H1 (cell line): ENCODE measurements around the gene BSCL2. TPM values are rescaled to one million over a fixed set of nuclear protein-coding genes. Genes with fewer than 3 reads are reported as not detected.

Experiments
- CTCF ChIA-PET: fragments of 300-600 bp; sonication (Branson Sonifier 250); formaldehyde crosslinking; loops from one replicate; lab custom pipeline; 2021; ENCODE audit not compliant: partially characterized antibody; lab: Charles Lee
- POLR2A ChIA-PET: fragments of 300-600 bp; sonication (Branson Sonifier 250); formaldehyde crosslinking; loops from one replicate; lab custom pipeline; 2021; ENCODE audit warnings: inconsistent platforms; ENCODE audit not compliant: partially characterized antibody; lab: Charles Lee
- DNase-seq, 2 experiments: peaks; one replicate each; pipeline versions ENCODE4 v3.0.0 to v3.0.0-alpha.2; 2010 to 2022; ENCODE audit warnings: low spot score in 2 of 2, low read depth in 1 of 2, mixed read lengths in 1 of 2
- FAIRE-seq: peaks from 2 replicates; lab custom pipeline; 2011; peaks lifted over from hg19 to GRCh38; lab: Jason Lieb, UNC
- H2AFZ ChIP-seq: 2 replicates; pipeline ENCODE4 v1.8.1; 2012; ENCODE audit warnings: low read length, inconsistent platforms
- H2AK5ac ChIP-seq: 2 replicates; pipeline ENCODE4 v1.6.1; 2013; ENCODE audit warnings: low read depth, low read length
- H2BK120ac ChIP-seq: replicated peaks from 2 replicates; pipeline ENCODE3; 2013; ENCODE audit warnings: low read depth, low read length, inconsistent platforms
- H2BK12ac ChIP-seq: 2 replicates; pipeline ENCODE4 v1.6.1; 2013; ENCODE audit warnings: low read depth, low read length
- H2BK15ac ChIP-seq: 2 replicates; pipeline ENCODE4 v1.6.1; 2013; ENCODE audit warnings: low read length
- H2BK20ac ChIP-seq: 2 replicates; pipeline ENCODE4 v1.6.1; 2013; ENCODE audit warnings: low read length
- H2BK5ac ChIP-seq: 2 replicates; pipeline ENCODE4 v1.6.1; 2013; ENCODE audit warnings: low read depth, low read length
- H3K14ac ChIP-seq: 2 replicates; pipeline ENCODE4 v1.6.1; 2013; ENCODE audit warnings: inconsistent platforms; ENCODE audit not compliant: insufficient read length
- H3K18ac ChIP-seq: 2 replicates; pipeline ENCODE4 v1.6.1; 2013; ENCODE audit warnings: low read length; ENCODE audit errors: extremely low read depth
- H3K23ac ChIP-seq: 2 replicates; pipeline ENCODE4 v1.6.1; 2013; ENCODE audit warnings: inconsistent platforms; ENCODE audit not compliant: insufficient read length
- H3K23me2 ChIP-seq: 2 replicates; pipeline ENCODE4 v1.6.1; 2013; ENCODE audit warnings: low read depth, low read length
- H3K27ac ChIP-seq: 2 replicates; pipeline ENCODE4 v1.6.1; 2011; ENCODE audit warnings: low read depth, low read length, inconsistent platforms
- H3K27me3 ChIP-seq, 4 experiments: replicated peaks in 1 of 4; 1 replicate in 1 of 4; 2 replicates in 3 of 4; pipeline versions ENCODE4 v1.6.1 to v1.8.1; 2011 to 2013; ENCODE audit warnings: low read length in 3 of 4, mild to moderate bottlenecking in 3 of 4, inconsistent platforms in 2 of 4, mixed read lengths in 2 of 4, moderate library complexity in 1 of 4; ENCODE audit not compliant: control insufficient read depth in 3 of 4, insufficient read depth in 3 of 4; ENCODE audit errors: extremely low read depth in 1 of 4
- H3K36me3 ChIP-seq, 4 experiments: 2 replicates each; pipeline versions ENCODE4 v1.6.1 to v1.8.1; 2011 to 2013; ENCODE audit warnings: mild to moderate bottlenecking in 4 of 4, low read length in 3 of 4, moderate library complexity in 2 of 4, control low read depth in 1 of 4, inconsistent platforms in 1 of 4; ENCODE audit not compliant: insufficient read depth in 4 of 4, control insufficient read depth in 2 of 4
- H3K4ac ChIP-seq: replicated peaks from 2 replicates; pipeline ENCODE3; 2013; ENCODE audit warnings: low read length, low read depth, mixed read lengths, inconsistent platforms; ENCODE audit not compliant: insufficient read length
- H3K4me1 ChIP-seq, 4 experiments: replicated peaks in 1 of 4; 1 replicate in 1 of 4; 2 replicates in 3 of 4; pipeline versions ENCODE4 v1.6.1 to v1.8.1; 2011 to 2013; ENCODE audit warnings: low read length in 3 of 4, inconsistent platforms in 2 of 4, mixed read lengths in 1 of 4; ENCODE audit not compliant: insufficient read depth in 4 of 4, control insufficient read depth in 3 of 4
- H3K4me2 ChIP-seq, 2 experiments: 2 replicates each; pipeline versions ENCODE4 v1.6.1 to v1.8.1; 2011 to 2013; ENCODE audit warnings: low read depth in 2 of 2, low read length in 2 of 2, control low read depth in 1 of 2, inconsistent platforms in 1 of 2, mild to moderate bottlenecking in 1 of 2; ENCODE audit not compliant: insufficient read depth in 1 of 2
- H3K4me3 ChIP-seq, 4 experiments: fragments of 200-600, 300-600 bp in 1 of 4; sonication (generic), shearing (Covaris generic), sonication (Bioruptor Twin) in 1 of 4; 2 replicates each; pipeline versions ENCODE4 v1.5.1 to v1.8.1; 2011 to 2016; ENCODE audit warnings: low read length in 4 of 4, low read depth in 3 of 4, control low read depth in 2 of 4, inconsistent platforms in 2 of 4, mild to moderate bottlenecking in 2 of 4, mixed read lengths in 1 of 4, moderate library complexity in 1 of 4; ENCODE audit not compliant: insufficient read depth in 2 of 4; ENCODE audit errors: extremely low read depth in 1 of 4
- H3K56ac ChIP-seq: replicated peaks from 2 replicates; pipeline ENCODE3; 2013; ENCODE audit warnings: low read depth, mild to moderate bottlenecking, mixed read lengths, low read length, inconsistent platforms; ENCODE audit not compliant: insufficient read length
- H3K79me1 ChIP-seq: 2 replicates; pipeline ENCODE4 v1.6.1; 2013; ENCODE audit warnings: low read depth, low read length, control low read depth
- H3K79me2 ChIP-seq, 2 experiments: 2 replicates each; pipeline versions ENCODE4 v1.6.1 to v1.8.1; 2012 to 2013; ENCODE audit warnings: low read length in 2 of 2, mild to moderate bottlenecking in 2 of 2, inconsistent platforms in 1 of 2; ENCODE audit not compliant: insufficient read depth in 2 of 2, control insufficient read depth in 1 of 2
- H3K9ac ChIP-seq, 4 experiments: replicated peaks in 1 of 4; 1 replicate in 1 of 4; 2 replicates in 3 of 4; pipeline versions ENCODE4 v1.6.1 to v1.8.1; 2011 to 2013; ENCODE audit warnings: low read depth in 3 of 4, low read length in 3 of 4, control low read depth in 2 of 4, mild to moderate bottlenecking in 2 of 4, moderate library complexity in 2 of 4, inconsistent platforms in 1 of 4; ENCODE audit errors: extremely low read depth in 1 of 4
- H3K9me3 ChIP-seq, 2 experiments: 2 replicates each; pipeline versions ENCODE4 v1.6.1 to v1.8.1; 2012 to 2013; ENCODE audit warnings: mild to moderate bottlenecking in 2 of 2, moderate library complexity in 2 of 2, control low read depth in 1 of 2, inconsistent platforms in 1 of 2, low read depth in 1 of 2, low read length in 1 of 2, mixed read lengths in 1 of 2; ENCODE audit not compliant: insufficient read depth in 2 of 2
- H4K20me1 ChIP-seq, 2 experiments: replicated peaks in 1 of 2; 2 replicates each; pipeline versions ENCODE3 to v1.8.1; 2011 to 2013; ENCODE audit warnings: inconsistent platforms in 2 of 2, low read length in 2 of 2, mild to moderate bottlenecking in 1 of 2; ENCODE audit not compliant: insufficient read depth in 2 of 2, control insufficient read depth in 1 of 2
- H4K5ac ChIP-seq: 2 replicates; pipeline ENCODE4 v1.6.1; 2013; ENCODE audit warnings: low read length, low read depth, mixed read lengths, inconsistent platforms; ENCODE audit not compliant: insufficient read length
- H4K8ac ChIP-seq: 2 replicates; pipeline ENCODE4 v1.8.0; 2013; ENCODE audit warnings: mild to moderate bottlenecking, moderate library complexity, low read length, inconsistent platforms; ENCODE audit not compliant: insufficient read depth; ENCODE audit errors: extremely low read depth
- H4K91ac ChIP-seq: replicated peaks from 2 replicates; pipeline ENCODE3; 2013; ENCODE audit warnings: low read length, mixed read lengths, inconsistent platforms; ENCODE audit not compliant: insufficient read length
- HDAC6 ChIP-seq: IDR thresholded peaks from one replicate; pipeline ENCODE4 v1.7.1; 2012; ENCODE audit warnings: low read depth, mild to moderate bottlenecking, inconsistent platforms, low read length, moderate library complexity
- KDM1A ChIP-seq: fragments of 200-600, 300-600 bp; sonication (generic); IDR thresholded peaks from 2 replicates; pipeline ENCODE4 v1.7.1; 2016; ENCODE audit warnings: mild to moderate bottlenecking, low read length, borderline replicate concordance
- NANOG ChIP-seq: IDR thresholded peaks from 2 replicates; pipeline ENCODE4 v1.6.1; 2011; ENCODE audit warnings: low read length, low read depth, mild to moderate bottlenecking, inconsistent platforms; ENCODE audit not compliant: insufficient read depth, poor library complexity, severe bottlenecking
- POLR2A ChIP-seq, 2 experiments: IDR thresholded peaks; 1 replicate in 1 of 2; 2 replicates in 1 of 2; pipeline ENCODE4 v1.6.1; 2011; ENCODE audit warnings: low read depth in 2 of 2, low read length in 2 of 2, mild to moderate bottlenecking in 2 of 2; ENCODE audit errors: control extremely low read depth in 1 of 2
- TAF7 ChIP-seq: optimal IDR thresholded peaks from 2 replicates; pipeline ENCODE3; 2011; ENCODE audit warnings: low read depth, mild to moderate bottlenecking, inconsistent platforms, low read length, moderate library complexity, borderline replicate concordance
- WGBS, 2 experiments: shearing (Covaris generic) in 1 of 2; methylation state at CpG; one replicate each; pipeline versions ENCODE4 v1.1.6 to v1.1.7; 2013 to 2015; ENCODE audit warnings: low lambda C conversion rate in 2 of 2, mixed read lengths in 2 of 2, inconsistent platforms in 1 of 2, low coverage in 1 of 2, missing lambda C conversion rate in 1 of 2; ENCODE audit not compliant: insufficient replicate concordance in 2 of 2, insufficient coverage in 1 of 2, insufficient read length in 1 of 2; ENCODE audit errors: extremely low coverage in 1 of 2, missing lambda C conversion rate in 1 of 2; 5-methylcytosine and 5-hydroxymethylcytosine counted together
- polyA plus RNA-seq, 7 experiments: library from polyadenylated mRNA; depleted of rRNA in 3 of 7; stranded (reverse) in 5 of 7; unstranded in 2 of 7; fragments of >200 nt in 5 of 7; fragments of 200-250 nt in 2 of 7; gene quantifications; 1 replicate in 5 of 7; 2 replicates in 1 of 7; 4 replicates in 1 of 7; pipeline versions ENCODE4 v1.2.1 to v1.2.3, GENCODE V29; 2011 to 2013; ENCODE audit warnings: missing spikeins in 2 of 7, mixed read lengths in 2 of 7
- total RNA-seq: library from RNA; stranded (reverse); fragmentation: NEBNext Ultra II Directional; extraction: Animal tissue kit (Norgen Biotek cat#: 25700); gene quantifications from 2 replicates; pipeline ENCODE4 v1.2.1, GENCODE V29; 2021

The BSCL2 gene
- total and polyA plus RNA-seq, 2 of the 8 experiments (the other 6 are each of a cell fraction or from before 2014, with no cell fraction given) = 59.5 to 264 TPM

DNA sequence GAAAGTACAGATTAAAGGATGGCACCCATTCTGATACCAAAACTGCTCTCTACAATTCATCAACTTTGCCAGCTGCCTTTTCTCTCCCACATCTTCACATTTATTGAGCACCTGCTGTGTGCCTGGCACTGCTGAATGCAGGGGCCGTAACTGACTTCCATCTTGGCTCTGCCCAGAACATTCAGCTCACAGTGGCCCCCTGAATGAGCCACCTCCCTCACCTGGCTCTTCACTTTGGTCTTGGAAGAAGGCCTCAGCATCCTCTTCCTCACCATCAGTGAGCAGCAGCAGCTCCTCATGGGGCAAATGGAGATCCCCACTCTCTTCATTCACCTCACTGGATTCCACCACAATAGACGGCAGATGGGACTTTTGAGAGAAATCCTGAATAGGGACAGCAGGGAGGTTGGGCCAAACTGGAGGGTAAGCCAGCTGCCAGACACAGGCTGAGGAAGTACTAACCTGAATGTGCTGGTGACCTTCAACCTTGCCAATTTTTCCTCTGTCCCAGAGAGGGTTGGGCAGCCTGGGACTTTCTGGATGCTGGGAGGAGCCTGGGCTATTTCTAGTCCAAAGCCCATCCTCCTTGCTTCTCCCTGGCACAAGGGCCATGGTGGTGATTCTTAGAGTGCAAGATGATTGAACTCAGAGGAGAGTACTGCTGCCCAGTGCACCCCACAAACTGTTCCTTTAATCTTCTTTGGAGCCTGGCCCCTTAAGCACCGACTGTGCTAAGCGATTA lies 37.6 kb downstream of the BSCL2 start:
- WGBS, 2 experiments = 89% methylated on average over 4 of the region's 4 CpGs; no CpG with 5 or more reads in 1 of the 2 experiments
- POLR2A ChIA-PET = interaction anchor here (0.9 to 61.4 kb wide), 13 partner anchors 9 to 171 kb away, joined by 3 to 2041 read pairs (median 6); partner anchors contain the start of genes BSCL2, C11orf98, CSKMT and GANAB

More for the DNA sequence above, 37.6 kb downstream of the BSCL2 start:
- Histone ChIP-seq H3K14ac (no peak overlapping the region), H2AK5ac (no peak overlapping the region), H3K9me3 (no peaks in the 10 kb centered on the region), H3K4me1 (peaks cover 4 to 14% (median 9%) of the 10 kb centered on the region in 4 experiments), H3K79me2 (peaks cover 7 to 30% of the 10 kb centered on the region in 2 experiments; a peak in 3 of 4 replicates), H4K91ac (no peak overlapping the region), H3K4me3 (no peak overlapping the region), H2AFZ (no peak overlapping the region), H4K5ac (no peak overlapping the region), H3K56ac (no peak overlapping the region), H2BK12ac (no peak overlapping the region), H3K4me2 (no peak overlapping the region; a peak in 1 of 4 replicates), H3K23me2 (peaks cover 23% of the 10 kb centered on the region), H2BK120ac (no peak overlapping the region), H3K27me3 (no peaks in the 10 kb centered on the region), H4K8ac (no peak overlapping the region), H3K27ac (no peak overlapping the region), H2BK20ac (no peak overlapping the region), H2BK15ac (no peak overlapping the region), H3K18ac (peak overlapping the region; percentile 38; the same call in 1 of the 2 replicates), H3K36me3 (peaks cover 2 to 28% (median 9%) of the 10 kb centered on the region in 4 experiments; a peak in 4 of 8 replicates), H3K9ac (no peak overlapping the region), H3K4ac (no peak overlapping the region), H4K20me1 (peaks cover 3 to 6% of the 10 kb centered on the region in 2 experiments), H3K23ac (no peak overlapping the region), H3K79me1 (peaks cover 12% of the 10 kb centered on the region), H2BK5ac (0 out of 2 replicates have a peak overlapping the region, but pooled peaks have one; percentile 1)
- TF ChIP-seq POLR2A (IDR thresholded peaks at IDR 0.05; ENCODE audit: control extremely low read depth in 1 of 2, low read depth in 2 of 2, low read length in 2 of 2) = 0 out of 3 replicates have a peak, but pooled peaks of 1 of the 2 experiments have one; percentile 38
- no peak for TF ChIP-seq KDM1A
- no peak for TF ChIP-seq NANOG
- TF ChIP-seq HDAC6 = no peak
- TF ChIP-seq TAF7 = no peak
- CTCF ChIA-PET = interaction anchor here (0.6 to 3.1 kb wide), 8 partner anchors 11 to 95 kb away, joined by 3 to 13 read pairs (median 4); partner anchors contain the start of gene TUT1
- no peak for FAIRE-seq
- no peak for DNase-seq
